GM12865 (cell line): ENCODE results near the gene RBM23.

ENCODE experiments used
- DNase-seq: peaks from one replicate; pipeline ENCODE4 v3.0.0; 2010; ENCODE audit warnings: low read depth
- H3K4me3 ChIP-seq: 2 replicates; pipeline ENCODE4 v1.5.1; 2011; ENCODE audit warnings: mild to moderate bottlenecking, low read depth, low read length, control low read depth
- TF ChIP-seq, protein P1 (sequence below): IDR thresholded peaks from 2 replicates; pipeline ENCODE4 v1.5.1; 2011; ENCODE audit warnings: low read length, control low read depth, low read depth, inconsistent platforms; ENCODE audit not compliant: insufficient read depth; ENCODE audit errors: missing control alignments

The RBM23 gene

DNA sequence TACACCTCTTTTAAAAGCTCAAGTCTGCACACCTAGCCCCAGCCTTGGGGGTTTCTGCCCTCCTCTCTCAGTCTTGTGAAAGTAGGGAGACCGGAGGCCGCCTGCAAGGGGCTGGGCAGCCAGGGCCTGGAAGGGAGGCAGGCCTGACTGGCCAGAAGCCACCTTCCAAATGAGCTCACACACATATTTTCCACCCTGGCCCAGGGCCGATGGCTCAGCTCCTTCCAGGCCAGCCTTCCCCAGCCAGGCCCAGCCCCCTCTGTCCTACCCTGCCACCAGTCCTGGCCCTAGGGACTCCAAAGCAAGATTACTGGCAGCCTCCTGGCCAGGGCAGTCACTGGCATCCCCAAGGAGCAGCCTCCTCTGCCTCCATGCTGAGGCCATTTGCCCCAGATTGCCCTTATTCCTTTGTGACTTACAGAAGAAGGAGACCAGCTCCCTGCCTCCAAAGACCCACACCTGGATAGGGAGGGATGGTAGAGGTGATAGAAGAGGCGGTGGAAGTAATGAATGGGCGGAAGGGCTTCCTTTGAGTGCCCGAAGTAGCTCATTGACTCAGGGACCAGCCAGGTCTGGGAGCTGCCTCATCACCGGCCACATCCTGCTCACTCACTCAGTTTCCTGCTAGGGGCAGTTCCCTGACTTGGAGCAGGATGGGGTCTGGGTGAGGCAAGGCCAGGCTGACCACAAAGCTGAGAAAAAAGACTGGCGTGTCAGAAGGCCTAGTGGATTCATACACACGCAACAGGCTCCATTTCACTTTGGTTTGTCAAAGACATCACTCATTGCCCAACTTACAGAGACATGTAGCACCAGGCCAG lies 67.8 kb downstream of the RBM23 start:
- TF ChIP-seq, protein P1, sequence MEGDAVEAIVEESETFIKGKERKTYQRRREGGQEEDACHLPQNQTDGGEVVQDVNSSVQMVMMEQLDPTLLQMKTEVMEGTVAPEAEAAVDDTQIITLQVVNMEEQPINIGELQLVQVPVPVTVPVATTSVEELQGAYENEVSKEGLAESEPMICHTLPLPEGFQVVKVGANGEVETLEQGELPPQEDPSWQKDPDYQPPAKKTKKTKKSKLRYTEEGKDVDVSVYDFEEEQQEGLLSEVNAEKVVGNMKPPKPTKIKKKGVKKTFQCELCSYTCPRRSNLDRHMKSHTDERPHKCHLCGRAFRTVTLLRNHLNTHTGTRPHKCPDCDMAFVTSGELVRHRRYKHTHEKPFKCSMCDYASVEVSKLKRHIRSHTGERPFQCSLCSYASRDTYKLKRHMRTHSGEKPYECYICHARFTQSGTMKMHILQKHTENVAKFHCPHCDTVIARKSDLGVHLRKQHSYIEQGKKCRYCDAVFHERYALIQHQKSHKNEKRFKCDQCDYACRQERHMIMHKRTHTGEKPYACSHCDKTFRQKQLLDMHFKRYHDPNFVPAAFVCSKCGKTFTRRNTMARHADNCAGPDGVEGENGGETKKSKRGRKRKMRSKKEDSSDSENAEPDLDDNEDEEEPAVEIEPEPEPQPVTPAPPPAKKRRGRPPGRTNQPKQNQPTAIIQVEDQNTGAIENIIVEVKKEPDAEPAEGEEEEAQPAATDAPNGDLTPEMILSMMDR = no peak
- DNase-seq = peak; percentile 32
- no peak overlapping the region for H3K4me3 ChIP-seq

DNA sequence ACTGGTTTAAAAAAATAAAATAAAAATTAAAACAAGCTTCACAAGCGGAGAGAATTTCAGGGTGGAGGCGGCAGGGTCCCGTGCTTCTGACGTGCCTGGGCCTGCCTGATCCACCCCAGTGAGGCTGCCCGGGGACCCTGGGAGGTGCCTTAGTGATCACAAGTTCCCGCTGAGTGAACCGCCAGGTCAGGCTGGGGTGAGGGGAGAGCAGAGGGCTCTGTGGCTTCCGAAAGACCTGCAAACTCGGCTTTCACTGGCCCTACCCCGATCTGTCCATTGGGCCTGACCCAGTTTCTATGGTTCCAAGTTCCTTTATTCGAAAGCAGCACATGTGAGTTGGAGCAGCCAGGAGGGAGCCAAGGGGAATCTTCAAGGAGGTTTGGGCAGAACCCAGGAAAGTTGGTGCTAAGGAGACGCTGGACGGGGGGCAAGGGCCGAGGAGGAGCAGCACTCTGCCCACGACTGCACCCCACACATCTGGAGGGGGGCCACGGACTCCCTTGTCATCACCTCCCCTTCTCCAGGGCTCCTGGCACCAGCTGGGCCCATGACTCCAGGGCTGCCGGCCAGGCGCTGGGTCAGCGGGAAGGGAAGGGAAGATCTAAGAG lies 69.6 kb downstream of the RBM23 start:
- DNase-seq = no peak
- no peak overlapping the region for H3K4me3 ChIP-seq
- TF ChIP-seq, protein P1 = no peak

DNA sequence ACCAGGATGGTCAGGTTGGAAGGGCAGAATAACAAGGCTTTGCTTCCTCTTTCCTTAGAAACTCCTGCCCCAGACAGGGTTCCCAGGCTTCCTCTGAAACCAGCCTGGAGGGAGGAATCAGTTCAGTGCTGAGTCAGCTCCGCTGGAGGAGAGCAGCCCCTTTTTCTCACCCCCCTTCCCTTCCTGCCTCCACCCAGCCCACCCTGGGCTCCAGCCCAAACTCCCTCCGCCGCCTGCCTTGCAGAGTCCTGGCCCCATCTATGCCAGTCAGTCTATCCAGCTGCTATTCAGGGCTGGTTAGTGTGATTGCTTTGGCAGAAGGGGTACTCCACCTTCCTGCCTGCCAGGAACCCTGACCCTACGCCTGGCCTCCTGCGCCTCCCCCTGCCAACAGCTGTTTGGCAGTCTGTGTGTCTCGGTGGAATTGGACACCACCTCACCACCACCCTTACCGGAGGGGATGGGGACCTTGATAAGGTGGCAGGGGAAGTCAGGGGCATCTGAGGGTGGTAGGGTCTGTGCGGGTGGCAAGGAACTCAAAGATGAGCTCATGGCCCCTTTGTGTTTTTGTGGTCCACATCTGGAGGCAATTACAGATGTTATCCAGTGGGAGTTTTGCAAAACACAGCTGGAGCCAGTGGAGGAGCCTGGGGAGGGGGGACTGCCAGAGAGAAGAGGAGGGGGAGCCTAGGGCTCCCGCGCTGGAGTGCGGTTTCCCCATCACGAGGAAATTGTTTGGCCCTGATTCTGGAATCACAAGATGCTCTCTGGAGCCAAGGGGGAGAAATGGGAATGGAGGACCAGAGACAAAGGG lies 70.4 kb downstream of the RBM23 start:
- TF ChIP-seq, protein P1 = no peak
- DNase-seq = no peak
- no peak overlapping the region for H3K4me3 ChIP-seq

DNA sequence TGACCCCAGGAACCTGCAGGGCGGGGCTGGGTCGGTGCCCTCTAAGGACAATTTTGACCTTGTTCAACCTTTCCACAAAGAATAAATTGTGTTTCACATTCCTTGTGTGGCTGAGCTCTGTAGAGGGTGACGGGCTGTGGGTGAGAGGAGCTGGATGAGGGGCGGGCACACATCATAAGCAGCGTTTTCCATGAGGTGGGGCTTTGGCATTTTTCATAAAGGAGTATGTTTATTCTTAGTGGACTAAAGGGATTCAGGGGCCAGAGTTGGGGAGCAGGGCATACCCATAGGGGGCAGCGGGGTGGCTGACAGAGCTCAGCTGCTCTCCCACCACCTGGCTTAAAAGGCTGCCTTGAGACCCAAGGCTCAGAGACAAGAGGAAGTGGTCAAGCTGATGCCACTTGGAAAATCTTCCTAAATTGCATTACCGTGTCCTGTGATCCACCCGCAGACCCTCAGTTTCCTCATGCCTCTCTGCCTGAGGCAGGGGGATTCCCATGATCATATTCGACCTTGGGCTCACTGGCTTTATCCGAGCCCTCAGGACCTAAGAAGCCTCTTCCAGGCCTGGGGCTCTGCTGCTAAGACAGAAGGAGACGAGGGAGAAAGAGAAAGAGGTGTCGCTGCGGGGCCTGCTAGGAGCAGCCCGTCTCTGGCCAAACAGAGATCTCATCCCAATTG lies 71.1 kb downstream of the RBM23 start:
- DNase-seq = no peak
- no peak overlapping the region for H3K4me3 ChIP-seq
- TF ChIP-seq, protein P1 = no peak

DNA sequence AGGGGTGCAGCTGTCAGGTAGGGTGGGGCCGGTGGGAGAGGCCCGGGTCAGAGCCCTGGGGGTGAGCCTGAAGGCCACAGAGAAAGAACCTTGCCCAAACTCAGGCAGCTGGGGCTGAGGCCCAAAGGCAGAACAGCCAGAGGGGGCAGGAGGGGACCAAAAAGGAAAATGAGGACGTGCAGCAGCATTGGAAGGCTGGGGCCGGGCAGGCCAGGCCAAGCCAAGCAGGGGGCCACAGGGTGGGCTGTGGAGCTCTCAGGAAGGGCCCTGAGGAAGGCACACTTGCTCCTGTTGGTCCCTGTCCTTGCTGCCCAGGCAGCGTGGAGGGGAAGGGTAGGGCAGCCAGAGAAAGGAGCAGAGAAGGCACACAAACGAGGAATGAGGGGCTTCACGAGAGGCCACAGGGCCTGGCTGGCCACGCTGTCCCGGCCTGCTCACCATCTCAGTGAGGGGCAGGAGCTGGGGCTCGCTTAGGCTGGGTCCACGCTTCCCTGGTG lies 72.1 kb downstream of the RBM23 start:
- DNase-seq = no peak
- TF ChIP-seq, protein P1 = no peak
- no peak overlapping the region for H3K4me3 ChIP-seq

DNA sequence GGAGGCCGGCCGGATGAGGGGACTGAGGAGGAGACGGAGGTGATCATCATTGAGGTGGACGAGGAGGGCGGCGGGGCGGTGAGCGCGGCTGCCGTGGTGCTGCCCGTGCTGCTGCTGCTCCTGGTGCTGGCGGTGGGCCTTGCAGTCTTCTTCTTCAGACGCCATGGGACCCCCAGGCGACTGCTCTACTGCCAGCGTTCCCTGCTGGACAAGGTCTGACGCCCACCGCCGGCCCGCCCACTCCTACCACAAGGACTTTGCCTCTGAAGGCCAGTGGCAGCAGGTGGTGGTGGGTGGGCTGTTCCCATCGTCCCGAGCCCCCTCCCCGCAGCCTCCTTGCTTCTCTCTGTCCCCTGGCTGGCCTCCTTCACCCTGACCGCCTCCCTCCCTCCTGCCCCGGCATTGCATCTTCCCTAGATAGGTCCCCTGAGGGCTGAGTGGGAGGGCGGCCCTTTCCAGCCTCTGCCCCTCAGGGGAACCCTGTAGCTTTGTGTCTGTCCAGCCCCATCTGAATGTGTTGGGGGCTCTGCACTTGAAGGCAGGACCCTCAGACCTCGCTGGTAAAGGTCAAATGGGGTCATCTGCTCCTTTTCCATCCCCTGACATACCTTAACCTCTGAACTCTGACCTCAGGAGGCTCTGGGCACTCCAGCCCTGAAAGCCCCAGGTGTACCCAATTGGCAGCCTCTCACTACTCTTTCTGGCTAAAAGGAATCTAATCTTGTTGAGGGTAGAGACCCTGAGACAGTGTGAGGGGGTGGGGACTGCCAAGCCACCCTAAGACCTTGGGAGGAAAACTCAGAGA lies 72.9 kb downstream of the RBM23 start:
- no peak for DNase-seq
- H3K4me3 ChIP-seq = no peak overlapping the region
- TF ChIP-seq, protein P1 = no peak
